NOMO-1 (cell line): ENCODE measurements around the gene ZSWIM1.
A peak's percentile ranks its signal among the peaks of the same experiment; 100 is the strongest.

Experiments
- DNase-seq, 2 experiments: peaks; one replicate each; lab custom pipeline; 2025; ENCODE audit not compliant: unreplicated experiment in 2 of 2; lab: John Stamatoyannopoulos, UW

The ZSWIM1 gene

GRCh38 chr20:45880988-45881788, at the start of gene ZSWIM1:
TSS of gene ZSWIM1 (plus strand) at chr20:45881227. CDS start at chr20:45882593, 1,366 bp downstream.
- DNase-seq = peak; percentile 97 to 98

DNA sequence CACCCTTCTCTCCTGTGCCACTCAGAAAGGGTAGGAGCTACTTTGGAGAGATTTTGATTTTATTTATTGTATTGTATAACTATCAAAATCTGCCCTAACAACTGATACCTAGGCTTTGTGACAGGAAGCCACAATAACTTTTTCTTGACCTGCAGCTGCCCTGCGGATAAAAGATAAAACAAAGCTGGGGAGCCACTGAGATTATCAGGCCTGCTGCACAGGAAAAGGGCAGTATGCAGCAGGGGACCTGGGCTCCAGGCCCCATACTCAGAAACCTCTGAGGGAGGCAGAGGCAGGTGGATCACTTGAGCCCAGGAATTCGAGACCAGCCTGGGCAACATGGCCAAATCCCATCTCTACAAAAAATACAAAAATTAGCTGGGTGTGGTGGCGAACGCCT, 48.4 kb upstream of the ZSWIM1 start:
- DNase-seq = no peak

GRCh38 chr20:45833030-45833882, 47.8 kb upstream of the ZSWIM1 start, which contains the start of gene SNX21:
TSS of gene SNX21 (plus strand) at chr20:45833799. CDS start at chr20:45833920, 121 bp downstream.
- peak; percentile 78 to 88 for DNase-seq

DNA sequence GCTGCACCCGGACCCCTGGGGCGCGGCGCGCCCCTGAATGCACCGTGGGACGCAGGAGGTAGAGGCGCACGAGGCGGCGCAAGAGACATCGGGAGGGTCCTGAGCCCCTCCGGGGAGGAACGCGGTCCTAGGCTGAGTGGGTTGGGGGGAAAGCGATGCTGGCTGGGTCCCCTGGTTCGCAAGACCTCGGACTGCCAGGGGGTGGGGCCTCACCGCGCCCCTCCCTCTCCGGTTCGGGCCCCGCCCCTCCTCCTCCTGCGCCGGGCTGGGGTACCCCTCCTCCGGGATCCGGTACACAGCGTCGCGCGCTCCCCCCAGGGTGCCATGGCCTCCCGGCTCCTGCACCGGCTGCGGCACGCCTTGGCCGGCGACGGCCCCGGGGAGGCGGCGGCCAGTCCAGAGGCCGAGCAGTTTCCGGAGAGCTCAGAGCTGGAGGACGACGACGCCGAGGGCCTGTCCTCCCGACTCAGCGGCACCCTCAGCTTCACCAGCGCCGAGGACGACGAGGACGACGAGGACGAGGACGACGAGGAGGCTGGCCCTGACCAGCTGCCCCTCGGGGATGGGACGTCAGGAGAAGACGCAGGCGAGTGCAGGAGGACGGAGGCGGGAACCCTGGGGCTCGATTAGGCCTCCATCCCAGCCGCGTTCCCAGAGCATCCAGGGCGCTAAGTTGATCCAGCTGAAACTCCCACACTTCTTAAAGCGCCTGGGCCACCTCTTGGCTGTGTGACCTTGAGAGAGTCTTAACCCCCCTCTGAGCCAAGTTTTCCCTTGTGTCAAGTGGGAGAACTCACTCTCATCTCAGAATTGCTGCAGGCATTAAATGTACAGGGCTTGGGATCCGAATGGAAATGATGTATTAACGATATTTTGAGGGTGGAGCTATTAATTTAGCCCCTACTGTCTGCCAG, 46.9 kb upstream of the ZSWIM1 start:
- DNase-seq = peak in 1 of 2 experiments; percentile 25

DNA sequence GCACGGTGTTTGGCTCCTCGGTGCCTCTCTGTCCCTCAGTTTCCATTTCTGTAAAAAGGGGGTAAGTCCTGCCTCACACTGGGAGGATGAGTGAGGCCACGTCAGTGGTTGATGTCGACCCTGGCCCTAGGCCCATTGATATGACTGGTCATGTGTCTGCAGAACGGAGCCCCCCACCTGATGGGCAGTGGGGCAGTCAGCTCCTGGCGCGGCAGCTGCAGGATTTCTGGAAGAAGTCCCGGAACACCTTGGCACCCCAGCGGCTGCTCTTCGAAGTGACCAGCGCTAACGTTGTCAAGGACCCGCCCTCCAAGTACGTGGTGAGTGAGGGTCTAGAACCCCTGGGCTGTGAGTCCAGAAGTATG, 46.2 kb upstream of the ZSWIM1 start:
- DNase-seq = no peak

GRCh38 chr20:45835329-45835765, 45.7 kb upstream of the ZSWIM1 start:
- DNase-seq = peak in 1 of 2 experiments; percentile 25

DNA sequence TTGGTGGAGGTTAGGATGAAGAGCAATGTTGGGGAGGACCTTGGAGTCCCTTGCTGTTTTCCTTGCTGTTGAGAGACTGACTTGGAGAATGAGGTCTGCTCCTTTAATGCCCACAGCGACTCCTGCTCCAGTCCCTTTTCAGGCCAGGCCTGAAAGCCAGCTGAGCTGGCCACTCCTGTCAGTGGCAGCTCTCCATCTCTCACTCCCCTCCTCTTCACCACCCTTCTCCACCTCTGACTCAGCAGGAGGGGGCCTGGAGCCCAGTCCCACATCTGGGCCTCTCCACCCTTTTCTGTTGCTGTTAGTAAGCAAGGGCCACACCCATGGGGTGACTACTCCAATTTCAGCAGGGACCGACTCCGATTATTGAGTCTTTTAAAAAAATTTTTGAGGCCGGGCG, 45.2 kb upstream of the ZSWIM1 start:
- no peak for DNase-seq

- no peak for DNase-seq
Observed at GRCh38 chr20:45836841-45837240, 44.2 kb upstream of the ZSWIM1 start.

DNA sequence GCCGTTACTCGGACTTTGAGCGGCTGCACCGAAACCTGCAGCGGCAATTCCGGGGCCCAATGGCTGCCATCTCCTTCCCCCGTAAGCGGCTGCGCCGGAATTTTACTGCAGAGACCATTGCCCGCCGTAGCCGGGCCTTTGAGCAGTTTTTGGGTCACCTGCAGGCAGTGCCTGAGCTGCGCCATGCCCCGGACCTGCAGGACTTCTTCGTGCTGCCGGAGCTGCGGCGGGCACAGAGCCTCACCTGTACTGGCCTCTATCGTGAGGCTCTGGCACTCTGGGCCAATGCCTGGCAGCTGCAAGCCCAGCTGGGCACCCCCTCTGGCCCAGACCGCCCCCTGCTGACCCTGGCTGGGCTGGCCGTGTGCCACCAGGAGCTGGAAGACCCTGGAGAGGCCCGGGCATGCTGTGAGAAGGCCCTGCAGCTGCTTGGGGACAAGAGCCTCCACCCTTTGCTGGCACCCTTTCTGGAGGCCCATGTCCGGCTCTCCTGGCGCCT, 40.3 kb upstream of the ZSWIM1 start:
- no peak for DNase-seq

GRCh38 chr20:45841407-45842129, 39.5 kb upstream of the ZSWIM1 start:
- no peak for DNase-seq

DNA sequence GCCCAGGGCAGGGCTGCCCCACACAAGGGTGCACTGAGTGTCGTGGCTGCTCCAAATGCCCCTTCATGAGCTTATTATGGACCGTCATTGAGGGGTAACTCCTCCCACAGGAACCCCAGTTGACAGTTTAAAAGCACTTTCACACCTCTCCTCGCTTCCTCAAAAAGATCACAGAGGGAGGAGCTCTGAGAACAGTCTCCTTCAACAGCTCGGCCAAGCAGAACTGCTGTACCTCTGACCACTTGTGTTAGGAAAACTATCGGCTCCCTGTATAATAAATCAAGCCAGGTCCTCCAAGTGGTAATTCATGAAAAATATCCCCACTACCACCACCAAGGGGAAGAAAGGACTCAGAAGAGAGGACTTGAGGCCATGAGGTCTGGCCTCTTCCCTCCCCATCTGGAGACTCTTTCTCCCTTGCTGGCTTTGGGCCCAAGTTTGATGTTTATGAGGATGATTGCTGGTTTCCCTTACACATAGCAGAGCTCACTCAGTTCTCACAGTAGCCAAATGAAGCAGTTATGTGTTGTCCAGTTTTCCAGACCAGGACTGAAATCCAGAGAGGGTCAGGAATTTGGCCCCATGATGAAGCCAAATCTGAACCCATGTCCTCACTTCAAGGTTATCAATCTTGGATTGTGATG, 38.7 kb upstream of the ZSWIM1 start:
- peak; percentile 72 to 94 for DNase-seq

DNA sequence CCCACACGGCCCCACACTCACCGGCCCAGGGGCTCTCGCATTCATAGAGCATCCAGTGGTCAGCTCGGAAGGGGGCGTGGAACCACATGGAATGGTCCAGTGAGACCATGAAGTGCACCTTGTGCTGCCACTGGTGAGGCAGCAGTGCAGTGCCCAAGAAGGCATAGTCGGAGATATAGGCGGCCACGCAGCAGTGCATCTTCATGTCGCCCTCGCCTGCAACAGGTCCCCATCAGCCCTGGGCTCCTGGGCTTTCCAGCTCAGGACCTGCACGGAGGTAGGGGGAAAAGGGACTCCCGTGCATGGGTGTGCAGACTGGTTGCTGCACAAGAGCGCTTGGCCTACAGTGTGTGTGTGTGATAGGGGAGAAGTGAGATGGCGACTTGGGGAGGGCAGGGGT, 37.5 kb upstream of the ZSWIM1 start:
- no peak for DNase-seq

- no peak for DNase-seq
Observed at GRCh38 chr20:45845452-45845851, 35.6 kb upstream of the ZSWIM1 start.

DNA sequence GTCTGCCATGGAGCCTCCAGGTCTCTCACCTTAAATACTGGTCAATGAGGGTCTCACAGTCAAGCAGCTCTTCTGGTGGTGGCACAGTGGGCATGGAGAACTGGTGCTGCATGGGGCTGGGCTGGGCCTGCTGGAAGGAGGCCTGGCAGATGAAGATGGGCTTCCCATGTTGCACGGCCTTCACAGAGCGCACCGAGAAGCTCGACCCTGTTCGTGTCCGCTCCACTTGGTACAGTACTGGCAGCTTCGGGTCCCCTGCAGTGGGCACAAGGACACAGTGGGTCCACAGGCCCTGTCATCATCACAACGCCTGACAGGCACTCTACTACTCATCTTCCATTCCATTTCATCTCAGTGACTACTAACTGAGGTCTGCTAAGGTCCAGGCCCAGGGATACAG, 32.6 kb upstream of the ZSWIM1 start:
- no peak for DNase-seq

- no peak for DNase-seq
Observed at GRCh38 chr20:45848969-45849582, 32.0 kb upstream of the ZSWIM1 start.

GRCh38 chr20:45850238-45850637, 30.8 kb upstream of the ZSWIM1 start:
- DNase-seq = no peak

DNA sequence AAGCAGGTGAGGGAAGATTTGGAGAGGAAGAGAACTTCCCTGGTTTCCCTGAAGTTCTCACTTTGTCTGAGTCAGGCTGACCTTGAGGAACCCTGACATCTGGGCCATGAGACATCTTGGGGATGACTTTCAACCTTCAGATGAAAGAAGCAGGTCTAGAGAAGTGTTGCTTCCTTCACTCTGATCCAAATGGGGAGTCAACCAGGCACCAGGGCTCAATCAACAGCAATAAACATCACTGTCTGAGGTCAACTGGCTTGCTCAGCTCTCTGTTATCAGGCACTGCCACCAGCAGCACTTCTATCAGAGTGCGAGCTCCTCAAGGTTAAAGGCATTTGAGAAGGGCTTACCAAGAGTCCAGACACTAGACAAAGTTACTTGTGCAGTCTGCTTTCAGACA, 30.1 kb upstream of the ZSWIM1 start:
- DNase-seq = no peak

GRCh38 chr20:45851501-45851900, 29.5 kb upstream of the ZSWIM1 start:
- DNase-seq = no peak

- DNase-seq = no peak
Observed at GRCh38 chr20:45852326-45852725, 28.7 kb upstream of the ZSWIM1 start.
